ENCODE measurements around the gene RAD51B. TPM values are rescaled to one million over a fixed set of nuclear protein-coding genes. Genes with fewer than 3 reads are reported as not detected.
A peak's percentile ranks its signal among the peaks of the same experiment; 100 is the strongest.

RAD51B gene
- total and polyA plus RNA-seq, 9 of the 15 experiments (the other 6 are each of a cell fraction or from before 2014, with no cell fraction given) = 8.5 to 17.3 (median 11.3) TPM

GRCh38 chr14:68295316-68295816, 475.8 kb downstream of the RAD51B start (continued):
- TF ChIP-seq FOXM1 (IDR thresholded peaks at IDR 0.05; ENCODE audit: low read depth) = peak; percentile 88
- TF ChIP-seq FOXM1 (CRISPR knock-in tag; IDR thresholded peaks at IDR 0.05; ENCODE audit: low read depth) = no peak
- no peak for TF ChIP-seq MXD1 (CRISPR knock-in tag; IDR thresholded peaks at IDR 0.05; ENCODE audit: borderline replicate concordance, poor library complexity, severe bottlenecking)
- TF ChIP-seq ZKSCAN3 (CRISPR knock-in tag; IDR thresholded peaks at IDR 0.05) = no peak
- TF ChIP-seq SNAPC5 (CRISPR knock-in tag; IDR thresholded peaks at IDR 0.05) = no peak
- TF ChIP-seq L3MBTL2 (IDR thresholded peaks at IDR 0.05) = 0 out of 2 replicates have a peak, but pooled peaks have one; percentile 19
- no peak for TF ChIP-seq SAFB (IDR thresholded peaks at IDR 0.05; ENCODE audit: borderline replicate concordance, low read depth, low read length)
- TF ChIP-seq BCOR (IDR thresholded peaks at IDR 0.05) = peak; percentile 66
- no peak for TF ChIP-seq ELF1 (tag; IDR thresholded peaks at IDR 0.05)
- TF ChIP-seq DDX20 (tag; IDR thresholded peaks at IDR 0.05; ENCODE audit: low read depth) = no peak
- TF ChIP-seq ZNF263 (CRISPR knock-in tag; IDR thresholded peaks at IDR 0.05; ENCODE audit: borderline replicate concordance) = peak; percentile 46; the same call in 1 of the 2 replicates
- peak; percentile 100 for TF ChIP-seq LEF1 (IDR thresholded peaks at IDR 0.05)
- TF ChIP-seq FOXP1 (CRISPR knock-in tag; IDR thresholded peaks at IDR 0.05) = no peak
- peak; percentile 95 for TF ChIP-seq CCNT2 (IDR thresholded peaks at IDR 0.05; ENCODE audit: borderline replicate concordance, extremely low read depth, insufficient read length, low read depth, low read length)
- no peak for TF ChIP-seq POLR3A (IDR thresholded peaks at IDR 0.05; ENCODE audit: borderline replicate concordance, extremely low read depth, insufficient read depth, insufficient read length)
- TF ChIP-seq ZNF121 (CRISPR knock-in tag; conservative IDR thresholded peaks at IDR 0.05) = no peak
- no peak for TF ChIP-seq HMG20B (CRISPR knock-in tag; IDR thresholded peaks at IDR 0.05)
- TF ChIP-seq, protein P1, sequence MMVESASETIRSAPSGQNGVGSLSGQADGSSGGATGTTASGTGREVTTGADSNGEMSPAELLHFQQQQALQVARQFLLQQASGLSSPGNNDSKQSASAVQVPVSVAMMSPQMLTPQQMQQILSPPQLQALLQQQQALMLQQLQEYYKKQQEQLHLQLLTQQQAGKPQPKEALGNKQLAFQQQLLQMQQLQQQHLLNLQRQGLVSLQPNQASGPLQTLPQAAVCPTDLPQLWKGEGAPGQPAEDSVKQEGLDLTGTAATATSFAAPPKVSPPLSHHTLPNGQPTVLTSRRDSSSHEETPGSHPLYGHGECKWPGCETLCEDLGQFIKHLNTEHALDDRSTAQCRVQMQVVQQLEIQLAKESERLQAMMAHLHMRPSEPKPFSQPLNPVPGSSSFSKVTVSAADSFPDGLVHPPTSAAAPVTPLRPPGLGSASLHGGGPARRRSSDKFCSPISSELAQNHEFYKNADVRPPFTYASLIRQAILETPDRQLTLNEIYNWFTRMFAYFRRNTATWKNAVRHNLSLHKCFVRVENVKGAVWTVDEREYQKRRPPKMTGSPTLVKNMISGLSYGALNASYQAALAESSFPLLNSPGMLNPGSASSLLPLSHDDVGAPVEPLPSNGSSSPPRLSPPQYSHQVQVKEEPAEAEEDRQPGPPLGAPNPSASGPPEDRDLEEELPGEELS (CRISPR knock-in tag; IDR thresholded peaks at IDR 0.05; ENCODE audit: borderline replicate concordance) = no peak
- peak; percentile 77 for TF ChIP-seq MYNN (IDR thresholded peaks at IDR 0.05)
- TF ChIP-seq MYNN (CRISPR knock-in tag; IDR thresholded peaks at IDR 0.05) = no peak
- TF ChIP-seq ZFP30 (CRISPR knock-in tag; IDR thresholded peaks at IDR 0.05; ENCODE audit: borderline replicate concordance) = no peak
- TF ChIP-seq USF1 (CRISPR knock-in tag; IDR thresholded peaks at IDR 0.05) = no peak
- TF ChIP-seq MYBL2 (IDR thresholded peaks at IDR 0.05; ENCODE audit: low read depth) = no peak
- no peak for TF ChIP-seq MYBL2 (CRISPR knock-in tag; IDR thresholded peaks at IDR 0.05; ENCODE audit: borderline replicate concordance)
- no peak for TF ChIP-seq ESRRB (CRISPR knock-in tag; IDR thresholded peaks at IDR 0.05; ENCODE audit: borderline replicate concordance)

Measured in K562 (cell line).